Caco-2 (cell line): ENCODE measurements around the gene MAML2. TPM values are rescaled to one million over a fixed set of nuclear protein-coding genes. Genes with fewer than 3 reads are reported as not detected.

Source experiments
- BruUV-seq: library from RNA; stranded (reverse); fragments of 400-500 nt; replicated peaks from 2 replicates; lab custom pipeline; 2021; lab: Mats Ljungman, UMichigan
- CTCF ChIA-PET: fragments of 300-600 bp; sonication (Branson Sonifier 250); formaldehyde crosslinking; loops from one replicate; lab custom pipeline; 2022; ENCODE audit warnings: antibody characterized with exemption; lab: Charles Lee
- POLR2A ChIA-PET: fragments of 300-600 bp; sonication (Branson Sonifier 250); formaldehyde crosslinking; loops from one replicate; lab custom pipeline; 2022; ENCODE audit warnings: antibody characterized with exemption; lab: Charles Lee
- DNase-seq, 2 experiments: peaks; one replicate each; pipeline versions ENCODE4 v3.0.0 to v3.0.0-alpha.2; 2020 to 2022
- H3K27me3 ChIP-seq: replicated peaks from 2 replicates; pipeline ENCODE4 v1.6.0; 2011; ENCODE audit warnings: low read length; ENCODE audit not compliant: control insufficient read depth, insufficient read depth
- H3K36me3 ChIP-seq: 2 replicates; pipeline ENCODE4 v1.5.1; 2011; ENCODE audit warnings: low read length; ENCODE audit not compliant: control insufficient read depth, insufficient read depth
- H3K4me1 ChIP-seq: fragments of 250-450 bp; sonication (Bioruptor Pico); 2 replicates; pipeline ENCODE4 v1.5.1; 2020; ENCODE audit warnings: mild to moderate bottlenecking
- H3K4me3 ChIP-seq: 2 replicates; pipeline ENCODE4 v1.5.1; 2011; ENCODE audit warnings: low read depth, mild to moderate bottlenecking, control low read depth, low read length
- H3K9me3 ChIP-seq: fragments of 250-450 bp; sonication (Bioruptor Pico); 2 replicates; pipeline ENCODE4 v1.5.1; 2020; ENCODE audit warnings: mild to moderate bottlenecking, moderate library complexity
- H3K27ac Mint-ChIP-seq: one replicate; pipeline ENCODE4 v1.8.0; 2022; ENCODE audit warnings: mixed read lengths; ENCODE audit not compliant: unreplicated experiment
- H3K27me3 Mint-ChIP-seq: one replicate; pipeline ENCODE4 v1.8.0; 2022; ENCODE audit warnings: mixed read lengths; ENCODE audit not compliant: insufficient read depth, unreplicated experiment
- H3K36me3 Mint-ChIP-seq: one replicate; pipeline ENCODE4 v1.8.0; 2022; ENCODE audit warnings: mild to moderate bottlenecking, mixed read lengths; ENCODE audit not compliant: insufficient read depth, unreplicated experiment
- H3K4me1 Mint-ChIP-seq: one replicate; pipeline ENCODE4 v1.8.0; 2022; ENCODE audit warnings: low read depth, mixed read lengths; ENCODE audit not compliant: unreplicated experiment
- H3K4me3 Mint-ChIP-seq: one replicate; pipeline ENCODE4 v1.8.0; 2022; ENCODE audit warnings: mild to moderate bottlenecking, moderate library complexity, mixed read lengths; ENCODE audit not compliant: unreplicated experiment
- H3K9me3 Mint-ChIP-seq: one replicate; pipeline ENCODE4 v1.8.0; 2022; ENCODE audit warnings: mixed read lengths; ENCODE audit not compliant: unreplicated experiment
- CTCF ChIP-seq, 2 experiments: fragments of 200-600 bp in 1 of 2; IDR thresholded peaks; 1 replicate in 1 of 2; 2 replicates in 1 of 2; pipeline versions ENCODE4 v1.5.1 to v1.8.0; 2011 to 2022; ENCODE audit warnings: antibody characterized with exemption in 1 of 2, control low read depth in 1 of 2, inconsistent platforms in 1 of 2, low read depth in 1 of 2, low read length in 1 of 2, mild to moderate bottlenecking in 1 of 2, moderate library complexity in 1 of 2; ENCODE audit not compliant: insufficient read depth in 1 of 2, severe bottlenecking in 1 of 2, unreplicated experiment in 1 of 2
- intact Hi-C: fragments of 100-400 bp; cut with micrococcal nuclease; formaldehyde crosslinking; loops from one replicate; pipeline ENCODE4 v1.10.0; 2022; ENCODE audit not compliant: unreplicated experiment
- total RNA-seq: library from RNA; stranded (reverse); gene quantifications from 2 replicates; pipeline ENCODE4 v1.2.3, GENCODE V29; 2022

Gene MAML2
- total RNA-seq, 1 experiment from 2014 or later: 11.5 TPM

GRCh38 chr11:95985174-95985808 lies 357.7 kb downstream of the MAML2 start:
- POLR2A ChIA-PET: no interaction called here
- Histone ChIP-seq H3K36me3 (no peaks in the 10 kb centered on the region), H3K4me3 (no peak overlapping the region), H3K27me3 (no peaks in the 10 kb centered on the region), H3K9me3 (no peaks in the 10 kb centered on the region), H3K4me1 (peaks cover 6% of the 10 kb centered on the region; the same call in 1 of the 2 replicates)
- no TSS peak for BruUV-seq
- Mint-ChIP-seq H3K9me3 (no peaks in the 10 kb centered on the region), H3K4me3 (no peak overlapping the region), H3K36me3 (no peaks in the 10 kb centered on the region), H3K27me3 (no peaks in the 10 kb centered on the region), H3K27ac (peak overlapping the region; percentile 1), H3K4me1 (peaks cover 20% of the 10 kb centered on the region)
- intact Hi-C loops: loop anchor here (2.0 kb wide), 1 partner anchor 60 kb away; the partner anchor contains the start of gene MTMR2
- no peak for DNase-seq
- TF ChIP-seq CTCF (IDR thresholded peaks at IDR 0.05; ENCODE audit: insufficient read depth in 1 of 2, low read depth in 1 of 2, low read length in 1 of 2, severe bottlenecking in 1 of 2, unreplicated experiment in 1 of 2): no peak
- CTCF ChIA-PET: interaction anchor here (1.7 kb wide), 1 partner anchor 136 kb away, joined by 4 read pairs; no protein-coding TSS in a partner anchor

- H3K9me3 ChIP-seq: no peaks in the 10 kb centered on the region
- ChIA-PET CTCF (interaction anchor here (1.7 kb wide), 1 partner anchor 135 kb away, joined by 4 read pairs; no protein-coding TSS in a partner anchor), POLR2A (no interaction called here)
- Mint-ChIP-seq H3K27ac (no peak overlapping the region), H3K4me1 (peaks cover 16% of the 10 kb centered on the region), H3K9me3 (no peaks in the 10 kb centered on the region), H3K36me3 (peaks cover 5% of the 10 kb centered on the region), H3K4me3 (no peak overlapping the region), H3K27me3 (no peaks in the 10 kb centered on the region)
- peaks cover 6% of the 10 kb centered on the region; the same call in 1 of the 2 replicates for H3K4me1 ChIP-seq
- BruUV-seq: no TSS peak
- H3K4me3 ChIP-seq: no peak overlapping the region
- no peaks in the 10 kb centered on the region for H3K36me3 ChIP-seq
- DNase-seq: peak in 1 of 2 experiments; percentile 32
- no peak for TF ChIP-seq CTCF (IDR thresholded peaks at IDR 0.05; ENCODE audit: insufficient read depth in 1 of 2, low read depth in 1 of 2, low read length in 1 of 2, severe bottlenecking in 1 of 2, unreplicated experiment in 1 of 2)
- H3K27me3 ChIP-seq: no peaks in the 10 kb centered on the region
- intact Hi-C loops: loop anchor here (2.0 kb wide), 1 partner anchor 59 kb away; the partner anchor contains the start of gene MTMR2
Observed at GRCh38 chr11:95984072-95984471, 358.9 kb downstream of the MAML2 start.

- intact Hi-C loops: no loop called here
- CTCF ChIA-PET: no interaction called here
- H3K27ac Mint-ChIP-seq: no peak overlapping the region
Observed at GRCh38 chr11:95977534-95978174, 365.3 kb downstream of the MAML2 start.

More at GRCh38 chr11:95977534-95978174, 365.3 kb downstream of the MAML2 start:
- Histone ChIP-seq H3K36me3 (no peaks in the 10 kb centered on the region), H3K9me3 (no peaks in the 10 kb centered on the region), H3K4me1 (peaks cover 8% of the 10 kb centered on the region), H3K27me3 (no peaks in the 10 kb centered on the region), H3K4me3 (no peak overlapping the region)
- no peak overlapping the region for H3K4me3 Mint-ChIP-seq
- POLR2A ChIA-PET: no interaction called here
- H3K4me1 Mint-ChIP-seq: peaks cover 7% of the 10 kb centered on the region
- TSS peak; percentile 24 for BruUV-seq
- peaks cover 10% of the 10 kb centered on the region for H3K36me3 Mint-ChIP-seq
- no peaks in the 10 kb centered on the region for H3K27me3 Mint-ChIP-seq
- TF ChIP-seq CTCF (IDR thresholded peaks at IDR 0.05; ENCODE audit: insufficient read depth in 1 of 2, low read depth in 1 of 2, low read length in 1 of 2, severe bottlenecking in 1 of 2, unreplicated experiment in 1 of 2): no peak
- H3K9me3 Mint-ChIP-seq: no peaks in the 10 kb centered on the region
- no peak for DNase-seq
